HepG2 (cell line): ENCODE data around the gene CAMK4. TPM values are rescaled to one million over a fixed set of nuclear protein-coding genes. Genes with fewer than 3 reads are reported as not detected.

Experiments used
- AKNA ChIP-seq: sonication (generic); formaldehyde crosslinking; IDR thresholded peaks from 2 replicates; pipeline ENCODE4 v1.4.0; 2020; ENCODE audit warnings: missing genetic modification reagents, borderline replicate concordance
- ETV6 ChIP-seq: sonication (generic); formaldehyde crosslinking; conservative IDR thresholded peaks from 2 replicates; pipeline ENCODE4 v1.4.0; 2020; ENCODE audit warnings: missing genetic modification reagents
- FIP1L1 ChIP-seq: fragments of 200-400 bp; formaldehyde crosslinking; IDR thresholded peaks from 2 replicates; pipeline ENCODE4 v1.6.1; 2018; ENCODE audit warnings: low read depth, mild to moderate bottlenecking, low read length, moderate library complexity, borderline replicate concordance; ENCODE audit not compliant: insufficient read depth
- HNRNPK ChIP-seq: fragments of 200-400 bp; formaldehyde crosslinking; IDR thresholded peaks from 2 replicates; pipeline ENCODE4 v1.6.1; 2018; ENCODE audit warnings: low read length, low read depth, moderate library complexity, mild to moderate bottlenecking; ENCODE audit not compliant: poor library complexity, severe bottlenecking
- KDM1A ChIP-seq: IDR thresholded peaks from 2 replicates; pipeline ENCODE4 v1.6.1; 2016; ENCODE audit warnings: missing compliant biosample characterization
- POGK ChIP-seq: sonication (generic); formaldehyde crosslinking; conservative IDR thresholded peaks from 2 replicates; pipeline ENCODE4 v1.8.0; 2022; ENCODE audit warnings: mild to moderate bottlenecking, moderate library complexity, missing genetic modification reagents
- PTBP1 ChIP-seq: fragments of 200-400 bp; formaldehyde crosslinking; IDR thresholded peaks from 2 replicates; pipeline ENCODE4 v1.6.1; 2018; ENCODE audit warnings: low read length, low read depth; ENCODE audit not compliant: poor library complexity, severe bottlenecking
- RNF2 ChIP-seq: fragments of 450-650 bp; conservative IDR thresholded peaks from 2 replicates; pipeline ENCODE4 v1.6.1; 2016; ENCODE audit warnings: low read depth
- SRSF1 ChIP-seq: fragments of 200-400 bp; formaldehyde crosslinking; optimal IDR thresholded peaks from 2 replicates; pipeline ENCODE3; 2017; ENCODE audit warnings: mild to moderate bottlenecking, low read depth, low read length, moderate library complexity
- TBX3 ChIP-seq: fragments of 450-650 bp; IDR thresholded peaks from 2 replicates; pipeline ENCODE4 v1.6.1; 2017; ENCODE audit warnings: antibody characterized with exemption, mild to moderate bottlenecking, inconsistent platforms, borderline replicate concordance
- U2AF1 ChIP-seq: fragments of 200-400 bp; formaldehyde crosslinking; optimal IDR thresholded peaks from 2 replicates; pipeline ENCODE3; 2017; ENCODE audit warnings: mild to moderate bottlenecking, low read depth, low read length
- ZKSCAN5 ChIP-seq: sonication (generic); formaldehyde crosslinking; IDR thresholded peaks from 2 replicates; pipeline ENCODE4 v1.5.1; 2020; ENCODE audit warnings: mild to moderate bottlenecking, missing genetic modification reagents
- ZNF232 ChIP-seq: sonication (generic); formaldehyde crosslinking; IDR thresholded peaks from 2 replicates; pipeline ENCODE4 v1.4.0; 2020; ENCODE audit warnings: missing genetic modification reagents, borderline replicate concordance
- ZNF329 ChIP-seq: sonication (generic); formaldehyde crosslinking; IDR thresholded peaks from 2 replicates; pipeline ENCODE4 v1.9.0; 2021; ENCODE audit warnings: low read depth, mild to moderate bottlenecking, missing genetic modification reagents
- ZNF530 ChIP-seq: sonication (generic); formaldehyde crosslinking; IDR thresholded peaks from 2 replicates; pipeline ENCODE4 v1.5.0; 2020; ENCODE audit warnings: low read depth, mild to moderate bottlenecking, missing genetic modification reagents
- ZNF747 ChIP-seq: sonication (generic); formaldehyde crosslinking; IDR thresholded peaks from 2 replicates; pipeline ENCODE4 v1.8.1; 2023; ENCODE audit warnings: missing genetic modification reagents, mild to moderate bottlenecking, borderline replicate concordance
- polyA plus RNA-seq, 8 experiments: library from polyadenylated mRNA; depleted of rRNA in 3 of 8; stranded (reverse) in 7 of 8; unstranded in 1 of 8; fragments of >200 nt; fragmentation: Illumina TruSeq in 4 of 8; extraction: Trizol in 4 of 8; gene quantifications; 2 replicates each; pipeline versions ENCODE4 v1.2.1 to v1.2.3, GENCODE V29; 2011 to 2016; ENCODE audit warnings: low read depth in 4 of 8, missing spikeins in 1 of 8, mixed read lengths in 1 of 8; ENCODE audit not compliant: insufficient read depth in 1 of 8
- total RNA-seq, 5 experiments: library from RNA; depleted of rRNA; stranded (reverse); fragments of >200 nt; fragmentation: Illumina TruSeq; extraction: Trizol; gene quantifications; 2 replicates each; pipeline ENCODE4 v1.2.3, GENCODE V29; 2016; ENCODE audit warnings: low read depth in 1 of 5
- TF ChIP-seq, protein P1 (sequence below): IDR thresholded peaks from 2 replicates; pipeline ENCODE4 v1.6.1; 2018; ENCODE audit warnings: missing genetic modification reagents
- TF ChIP-seq, protein P2 (sequence below): sonication (generic); formaldehyde crosslinking; IDR thresholded peaks from 2 replicates; pipeline ENCODE4 v1.8.0; 2022; ENCODE audit warnings: mild to moderate bottlenecking, missing genetic modification reagents

CAMK4 gene
- total and polyA plus RNA-seq, 2 of the 13 experiments (the other 11 are each of a cell fraction or from before 2014, with no cell fraction given), result not detected

DNA sequence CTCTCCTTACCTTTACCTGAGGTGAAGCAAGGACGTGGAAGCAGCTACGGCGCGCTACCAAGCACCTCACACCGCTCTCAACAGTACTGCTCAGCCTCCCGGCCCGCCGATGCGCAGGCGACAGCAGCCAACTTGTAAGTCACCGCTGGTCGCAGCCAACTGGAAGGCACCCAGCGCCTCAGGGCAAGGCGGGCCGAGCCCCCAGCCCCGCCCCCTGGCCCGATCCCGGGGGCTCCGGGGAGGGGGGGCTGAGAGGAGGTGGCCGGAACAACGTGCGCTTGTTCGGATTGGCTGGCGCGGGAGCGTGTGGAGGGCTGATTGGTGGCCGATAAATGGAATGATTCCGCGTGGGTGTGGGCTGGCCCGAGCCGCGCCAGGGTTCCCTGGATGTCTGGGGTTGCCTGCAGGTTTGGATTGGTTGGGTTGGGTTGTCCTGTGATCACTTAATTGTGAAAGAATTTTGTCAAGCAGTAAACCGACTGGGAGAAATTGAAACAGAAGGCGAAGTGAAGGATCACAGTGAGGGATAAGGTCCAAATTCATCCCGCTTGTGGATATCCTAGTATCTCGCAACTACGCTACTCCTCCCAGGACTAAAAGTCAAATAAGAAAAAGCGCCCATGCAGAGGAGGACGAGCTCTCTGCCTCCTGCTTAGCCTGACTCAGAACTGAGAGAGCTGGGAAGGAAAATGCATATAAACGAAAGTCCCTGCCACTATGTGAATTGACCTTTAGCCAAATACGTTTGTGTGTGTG is 288.4 kb downstream of the CAMK4 start, which contains the start of gene STARD4 (continued):
- TF ChIP-seq, protein P1, sequence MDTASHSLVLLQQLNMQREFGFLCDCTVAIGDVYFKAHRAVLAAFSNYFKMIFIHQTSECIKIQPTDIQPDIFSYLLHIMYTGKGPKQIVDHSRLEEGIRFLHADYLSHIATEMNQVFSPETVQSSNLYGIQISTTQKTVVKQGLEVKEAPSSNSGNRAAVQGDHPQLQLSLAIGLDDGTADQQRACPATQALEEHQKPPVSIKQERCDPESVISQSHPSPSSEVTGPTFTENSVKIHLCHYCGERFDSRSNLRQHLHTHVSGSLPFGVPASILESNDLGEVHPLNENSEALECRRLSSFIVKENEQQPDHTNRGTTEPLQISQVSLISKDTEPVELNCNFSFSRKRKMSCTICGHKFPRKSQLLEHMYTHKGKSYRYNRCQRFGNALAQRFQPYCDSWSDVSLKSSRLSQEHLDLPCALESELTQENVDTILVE (CRISPR knock-in tag), result peak; percentile 49; the same call in 1 of the 2 replicates
- TF ChIP-seq TBX3, result no peak
- 0 out of 2 replicates have a peak, but pooled peaks have one; percentile 59 for TF ChIP-seq ZNF329 (CRISPR knock-in tag)
- peak; percentile 50 for TF ChIP-seq HNRNPK
- TF ChIP-seq, protein P2, sequence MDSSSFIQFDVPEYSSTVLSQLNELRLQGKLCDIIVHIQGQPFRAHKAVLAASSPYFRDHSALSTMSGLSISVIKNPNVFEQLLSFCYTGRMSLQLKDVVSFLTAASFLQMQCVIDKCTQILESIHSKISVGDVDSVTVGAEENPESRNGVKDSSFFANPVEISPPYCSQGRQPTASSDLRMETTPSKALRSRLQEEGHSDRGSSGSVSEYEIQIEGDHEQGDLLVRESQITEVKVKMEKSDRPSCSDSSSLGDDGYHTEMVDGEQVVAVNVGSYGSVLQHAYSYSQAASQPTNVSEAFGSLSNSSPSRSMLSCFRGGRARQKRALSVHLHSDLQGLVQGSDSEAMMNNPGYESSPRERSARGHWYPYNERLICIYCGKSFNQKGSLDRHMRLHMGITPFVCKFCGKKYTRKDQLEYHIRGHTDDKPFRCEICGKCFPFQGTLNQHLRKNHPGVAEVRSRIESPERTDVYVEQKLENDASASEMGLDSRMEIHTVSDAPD (CRISPR knock-in tag), result no peak; the same call in 1 of the 2 replicates
- peak; percentile 6; the same call in 1 of the 2 replicates for TF ChIP-seq ZNF232 (CRISPR knock-in tag)
- TF ChIP-seq PTBP1, result no peak
- TF ChIP-seq SRSF1, result peak; percentile 97
- peak; percentile 70 for TF ChIP-seq POGK (CRISPR knock-in tag)
- no peak for TF ChIP-seq U2AF1
- no peak for TF ChIP-seq KDM1A (CRISPR knock-in tag)
- TF ChIP-seq ETV6, result peak; percentile 80; the same call in 1 of the 2 replicates
- TF ChIP-seq AKNA (CRISPR knock-in tag), result no peak
- TF ChIP-seq ZNF747 (CRISPR knock-in tag), result peak; percentile 52; the same call in 1 of the 2 replicates
- no peak; the same call in 1 of the 2 replicates for TF ChIP-seq RNF2
- TF ChIP-seq ZNF530 (CRISPR knock-in tag), result no peak
- TF ChIP-seq ZKSCAN5 (CRISPR knock-in tag), result no peak
- no peak for TF ChIP-seq FIP1L1
